Muscle layer of colon (tissue), 2 donors: ENCODE measurements around the gene HDGFL3.
"Not testable (repeated sequence)": the region's sequence is repeated elsewhere in the genome, so short reads cannot be mapped to it uniquely, and the experiment has no call there.

Experiments used
- H3K27ac ChIP-seq: one replicate; pipeline ENCODE4 v1.7.0; 2013; ENCODE audit warnings: low read depth, mild to moderate bottlenecking, low read length, moderate library complexity
- H3K27me3 ChIP-seq, 2 donors: one replicate each; pipeline ENCODE4 v1.7.0; 2013; ENCODE audit warnings: low read length in 2 of 2, mild to moderate bottlenecking in 2 of 2; ENCODE audit not compliant: insufficient read depth in 2 of 2, control insufficient read depth in 1 of 2
- H3K36me3 ChIP-seq: one replicate; pipeline ENCODE4 v1.7.0; 2013; ENCODE audit warnings: mild to moderate bottlenecking, low read length; ENCODE audit not compliant: insufficient read depth
- H3K4me1 ChIP-seq: one replicate; pipeline ENCODE4 v1.7.0; 2013; ENCODE audit warnings: mild to moderate bottlenecking, low read length; ENCODE audit not compliant: insufficient read depth
- H3K4me3 ChIP-seq, 2 donors: one replicate each; pipeline ENCODE4 v1.7.0; 2013; ENCODE audit warnings: low read length in 2 of 2, low read depth in 1 of 2, mild to moderate bottlenecking in 1 of 2, moderate library complexity in 1 of 2
- H3K9ac ChIP-seq: one replicate; pipeline ENCODE4 v1.7.0; 2013; ENCODE audit warnings: low read length
- H3K9me3 ChIP-seq: one replicate; pipeline ENCODE4 v1.7.0; 2013; ENCODE audit warnings: mild to moderate bottlenecking, low read length
- donor health status: abdominal sarcoma.
- donor health status: Adenocarcinoma of cecum.

The HDGFL3 gene

DNA sequence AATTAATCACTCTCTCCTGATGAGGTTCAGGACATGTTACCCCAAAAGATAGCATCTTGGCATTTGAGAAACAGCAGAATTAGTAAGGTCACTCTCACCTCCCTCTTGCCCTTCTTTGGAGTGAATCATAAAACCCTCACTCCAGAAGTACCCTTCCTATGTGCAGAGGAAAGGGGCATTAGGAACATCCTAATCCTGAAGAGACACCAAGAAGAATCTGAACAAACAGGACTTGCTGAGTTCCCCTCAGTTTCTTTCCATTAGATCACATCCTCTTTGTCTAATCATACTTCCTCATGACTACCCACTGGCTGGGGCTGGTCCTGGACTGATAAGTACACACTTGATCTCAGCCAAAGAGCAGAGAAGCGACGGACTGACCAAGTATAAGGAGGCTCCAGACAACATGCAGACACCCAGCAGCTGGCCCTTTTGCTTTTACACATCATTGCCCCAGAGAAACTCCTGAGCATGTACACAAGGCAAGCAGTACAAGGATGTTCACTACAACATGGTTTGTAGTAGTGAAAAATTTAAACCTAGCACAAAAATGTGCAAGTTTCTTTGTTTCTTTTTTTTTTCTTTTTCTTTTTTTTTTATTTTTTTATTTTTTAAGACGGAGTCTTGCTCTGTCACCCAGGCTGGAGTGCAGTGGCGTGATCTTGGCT, 115.2 kb downstream of the HDGFL3 start:
- no peak overlapping the region for H3K4me3 ChIP-seq
- no peak overlapping the region for H3K27ac ChIP-seq
- no peaks in the 10 kb centered on the region for H3K4me1 ChIP-seq
- no peaks in the 10 kb centered on the region for H3K9me3 ChIP-seq
- no peaks in the 10 kb centered on the region for H3K27me3 ChIP-seq
- no peak overlapping the region for H3K9ac ChIP-seq
- no peaks in the 10 kb centered on the region for H3K36me3 ChIP-seq

DNA sequence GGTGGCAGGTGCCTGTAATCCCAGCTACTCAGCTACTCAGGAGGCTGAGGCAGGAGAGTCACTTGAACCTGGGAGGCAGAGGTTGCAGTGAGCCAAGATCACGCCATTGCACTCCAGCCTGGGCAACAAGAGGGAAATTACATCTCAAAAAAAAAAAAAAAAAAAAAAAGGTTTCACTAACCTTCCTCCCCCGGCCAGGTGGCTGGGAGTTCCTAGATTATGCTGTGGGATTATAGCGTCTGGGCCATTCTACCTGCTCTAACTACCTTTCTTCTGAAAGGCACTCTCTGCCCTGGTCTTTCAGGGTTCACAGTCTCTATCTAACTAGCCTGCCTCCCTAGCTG, 115.7 kb downstream of the HDGFL3 start:
- not testable (repeated sequence) for H3K9me3 ChIP-seq, H3K4me3 ChIP-seq, H3K27me3 ChIP-seq, H3K4me1 ChIP-seq, H3K36me3 ChIP-seq, H3K9ac ChIP-seq, H3K27ac ChIP-seq

DNA sequence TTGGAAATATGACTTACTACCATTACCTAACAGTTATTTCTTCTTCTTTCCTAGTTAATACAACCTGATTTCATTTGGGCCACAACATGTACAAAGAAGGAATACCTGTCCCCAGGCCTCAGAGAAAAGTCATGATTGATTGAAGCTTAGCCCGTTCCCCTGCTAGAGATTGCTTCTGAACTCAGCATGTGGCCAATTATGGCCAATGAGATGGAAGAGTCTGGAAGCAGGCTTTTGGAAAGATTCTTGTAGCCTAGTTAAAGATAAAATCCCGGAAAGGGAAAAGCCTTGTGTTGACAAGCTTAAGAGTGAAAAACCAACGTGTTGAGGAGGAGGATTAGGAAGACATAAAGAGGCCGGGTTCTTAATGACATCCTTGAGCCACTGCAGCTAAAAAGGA, 117.2 kb downstream of the HDGFL3 start:
- Histone ChIP-seq H3K4me1 (no peaks in the 10 kb centered on the region), H3K27me3 (no peaks in the 10 kb centered on the region), H3K9me3 (no peaks in the 10 kb centered on the region), H3K9ac (no peak overlapping the region), H3K36me3 (no peaks in the 10 kb centered on the region), H3K4me3 (no peak overlapping the region), H3K27ac (no peak overlapping the region)

DNA sequence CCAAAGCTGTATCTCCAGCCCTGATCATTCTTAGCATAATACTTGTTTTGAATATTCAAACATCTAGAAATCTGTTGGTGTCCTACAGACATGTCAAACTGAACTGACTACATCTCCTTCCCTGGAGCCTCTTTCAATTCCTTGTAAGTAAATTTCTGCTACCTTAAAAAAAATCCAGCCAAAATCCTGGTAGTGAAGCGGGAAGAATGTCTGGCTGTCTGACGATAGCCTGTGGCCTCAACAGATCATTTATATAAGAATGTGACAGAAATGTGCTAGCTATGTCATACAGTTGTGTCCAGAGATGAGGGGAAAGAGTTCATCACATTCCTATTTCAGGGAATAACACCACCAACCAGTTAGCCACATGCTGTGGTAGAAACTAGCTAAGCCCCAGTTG, 118.7 kb downstream of the HDGFL3 start:
- Histone ChIP-seq H3K4me1 (no peaks in the 10 kb centered on the region), H3K4me3 (no peak overlapping the region), H3K36me3 (no peaks in the 10 kb centered on the region), H3K27ac (no peak overlapping the region), H3K9me3 (no peaks in the 10 kb centered on the region), H3K9ac (no peak overlapping the region), H3K27me3 (no peaks in the 10 kb centered on the region)

DNA sequence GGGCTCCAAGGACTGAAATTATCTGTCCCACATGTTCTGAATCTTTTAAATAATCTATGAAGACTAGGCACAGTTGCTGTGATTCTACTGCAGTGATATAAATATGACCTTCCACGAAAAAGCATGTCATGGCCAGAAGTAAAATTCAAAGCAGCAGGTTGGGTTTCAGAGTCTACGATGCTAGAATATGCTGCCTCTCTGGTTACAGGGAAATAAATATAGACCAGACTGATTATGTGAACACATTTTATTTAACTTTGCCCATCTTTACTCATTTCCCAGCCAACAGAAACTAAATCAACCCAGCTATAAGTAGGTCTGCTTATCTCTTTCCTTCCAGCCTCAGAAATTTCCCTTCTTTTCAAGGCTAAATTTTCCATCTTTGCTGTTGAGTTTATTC, 120.0 kb downstream of the HDGFL3 start:
- H3K27ac ChIP-seq = no peak overlapping the region
- H3K9ac ChIP-seq = no peak overlapping the region

DNA sequence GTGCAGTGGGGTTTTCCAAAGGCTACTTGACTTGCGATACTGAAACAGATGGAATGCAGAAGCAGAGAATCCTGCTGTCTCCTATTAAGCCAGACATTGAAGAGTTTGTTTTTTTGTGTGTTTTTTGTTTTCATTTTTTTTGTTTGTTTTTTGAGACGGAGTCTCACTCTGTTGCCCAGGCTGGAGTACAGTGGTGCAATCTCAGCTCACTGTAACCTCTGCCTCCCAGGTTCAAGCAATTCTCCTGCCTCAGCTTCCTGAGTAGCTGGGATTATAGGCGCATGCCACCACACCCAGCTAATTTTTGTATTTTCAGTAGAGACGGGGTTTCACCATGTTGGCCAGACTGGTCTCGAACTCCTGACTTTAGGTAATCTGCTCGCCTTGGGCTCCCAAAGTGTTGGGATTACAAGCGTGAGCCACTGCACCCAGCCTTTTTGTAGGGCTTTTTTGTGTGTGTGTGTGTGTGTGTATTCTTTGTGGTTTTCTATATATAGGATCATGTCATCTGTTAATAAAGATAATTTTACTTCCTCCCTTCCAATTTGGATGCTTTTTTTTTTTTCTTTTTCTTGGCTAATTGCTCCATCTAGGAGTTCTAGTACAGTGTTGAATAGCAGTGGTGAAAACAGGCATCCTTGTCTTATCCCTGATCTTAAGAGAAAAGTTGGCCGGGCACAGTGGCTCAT, 121.6 kb downstream of the HDGFL3 start:
- H3K27ac ChIP-seq, H3K36me3 ChIP-seq, H3K27me3 ChIP-seq, H3K4me3 ChIP-seq, H3K4me1 ChIP-seq, H3K9ac ChIP-seq, H3K9me3 ChIP-seq: not testable (repeated sequence)

More for the DNA sequence above, 120.0 kb downstream of the HDGFL3 start:
- Histone ChIP-seq H3K36me3 (no peaks in the 10 kb centered on the region), H3K9me3 (no peaks in the 10 kb centered on the region), H3K4me1 (no peaks in the 10 kb centered on the region), H3K27me3 (no peaks in the 10 kb centered on the region), H3K4me3 (no peak overlapping the region)

DNA sequence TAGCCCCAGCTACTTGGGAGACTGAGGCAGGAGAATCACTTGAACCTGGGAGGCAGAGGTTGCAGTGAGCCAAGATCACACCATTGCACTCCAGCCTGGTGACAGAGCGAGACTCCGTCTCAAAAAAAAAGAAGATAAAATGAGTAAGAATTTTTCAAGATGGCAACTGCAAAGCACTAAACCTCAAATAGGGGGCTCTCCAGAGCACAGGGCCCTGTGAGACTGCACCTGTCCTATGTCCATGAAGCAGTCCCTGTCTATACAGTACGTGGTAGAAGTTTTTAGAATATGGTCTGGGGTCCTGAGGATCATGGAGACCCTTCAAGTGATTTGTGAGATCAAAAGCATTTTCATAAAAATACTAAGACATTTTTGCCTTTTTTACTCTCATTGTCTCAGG, 122.2 kb downstream of the HDGFL3 start:
- not testable (repeated sequence) for H3K27me3 ChIP-seq, H3K9me3 ChIP-seq, H3K36me3 ChIP-seq

DNA sequence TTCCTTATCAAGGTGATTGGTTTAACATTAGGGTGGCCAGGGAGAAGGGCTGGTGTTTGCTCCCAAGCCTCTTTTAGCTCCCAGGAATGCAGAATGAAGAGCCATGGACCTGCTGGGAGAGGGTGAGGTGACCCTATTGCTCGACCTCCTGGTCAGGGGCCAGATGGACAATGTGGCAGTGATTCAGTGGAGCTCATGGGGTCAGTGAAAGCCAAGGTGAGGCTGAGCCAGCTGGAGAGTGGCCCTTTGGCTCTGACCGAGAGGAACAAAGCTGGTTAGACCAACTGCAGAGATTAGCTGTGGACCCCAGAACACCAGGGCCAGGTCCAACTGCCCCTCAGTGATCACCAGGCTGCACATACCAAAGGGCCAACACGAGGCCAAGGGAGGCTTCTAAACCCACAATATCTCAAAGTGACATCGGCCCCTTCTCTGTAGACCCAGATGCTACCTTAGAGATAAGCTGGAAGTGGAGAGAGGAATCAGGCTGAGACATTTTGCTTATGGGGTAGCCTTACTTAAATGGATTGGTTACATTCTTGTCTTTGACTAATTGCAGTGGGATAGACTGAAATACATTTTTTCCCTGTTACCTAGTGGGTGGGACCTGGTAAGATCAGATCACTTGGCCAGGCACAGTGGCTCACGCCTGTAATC, 124.8 kb downstream of the HDGFL3 start:
- Histone ChIP-seq H3K9ac (no peak overlapping the region), H3K4me3 (no peak overlapping the region), H3K9me3 (no peaks in the 10 kb centered on the region), H3K27ac (no peak overlapping the region), H3K27me3 (no peaks in the 10 kb centered on the region), H3K4me1 (no peaks in the 10 kb centered on the region), H3K36me3 (no peaks in the 10 kb centered on the region)

More for the DNA sequence above, 122.2 kb downstream of the HDGFL3 start:
- H3K4me1 ChIP-seq, H3K9ac ChIP-seq, H3K27ac ChIP-seq, H3K4me3 ChIP-seq: not testable (repeated sequence)

DNA sequence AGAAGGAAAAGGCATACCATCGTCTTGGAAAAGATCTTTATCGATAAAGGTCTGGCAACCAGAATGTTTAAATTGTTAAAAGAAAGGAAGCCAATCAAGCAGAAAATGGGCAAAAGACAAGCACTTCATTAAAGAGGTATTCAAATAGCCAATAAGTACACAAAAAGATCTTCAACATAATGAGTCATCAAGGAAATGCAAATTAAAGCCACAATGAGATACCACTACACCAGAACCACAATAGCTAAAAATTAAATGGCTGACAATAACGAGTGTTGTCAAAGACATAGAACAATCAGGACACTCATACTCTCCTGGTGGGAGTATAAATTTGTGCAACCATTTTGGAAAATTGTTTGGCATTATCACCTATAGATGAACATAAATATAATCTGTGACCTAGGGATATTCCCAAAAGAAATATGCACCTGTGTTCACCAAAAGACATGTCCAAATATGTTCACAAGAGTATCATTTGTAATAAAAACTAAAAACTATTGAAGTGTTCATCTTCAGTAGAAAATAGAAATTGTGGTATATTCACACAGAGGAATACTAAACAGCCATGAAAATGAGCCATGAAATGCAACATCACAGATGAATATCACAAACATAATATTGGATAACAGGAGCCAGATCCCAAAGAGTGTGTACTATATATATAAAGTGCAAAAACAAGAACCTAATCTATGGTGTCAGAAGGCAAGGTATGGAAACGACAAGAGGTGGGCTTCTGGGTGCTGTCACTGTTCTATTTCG, 126.2 kb downstream of the HDGFL3 start:
- H3K27me3 ChIP-seq = no peaks in the 10 kb centered on the region
- no peaks in the 10 kb centered on the region for H3K36me3 ChIP-seq
- H3K4me3 ChIP-seq = no peak overlapping the region
- H3K9me3 ChIP-seq = no peaks in the 10 kb centered on the region
- no peak overlapping the region for H3K9ac ChIP-seq
- H3K27ac ChIP-seq = no peak overlapping the region
- H3K4me1 ChIP-seq = no peaks in the 10 kb centered on the region

DNA sequence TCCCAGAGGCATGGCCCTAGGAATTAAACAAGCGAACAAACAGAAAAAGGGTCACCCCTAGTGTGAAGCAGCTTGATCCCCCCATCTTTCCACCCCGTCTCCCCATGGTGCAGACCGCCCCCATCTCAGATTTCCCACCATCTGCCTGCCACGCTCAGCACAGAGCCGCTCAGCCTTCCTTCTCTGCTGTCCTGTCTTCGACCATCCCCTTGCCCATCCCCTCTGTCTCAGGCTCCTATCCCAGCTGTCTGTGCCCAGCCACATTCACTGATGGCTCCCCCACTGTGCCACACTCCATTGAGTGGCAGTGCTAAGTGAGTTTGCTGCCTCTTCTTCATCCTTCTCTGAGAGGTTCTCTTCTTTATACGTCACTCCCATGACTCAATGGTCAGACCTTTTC, 128.9 kb downstream of the HDGFL3 start:
- no peak overlapping the region for H3K9ac ChIP-seq

More for the DNA sequence above, 128.9 kb downstream of the HDGFL3 start:
- Histone ChIP-seq H3K9me3 (no peaks in the 10 kb centered on the region), H3K27ac (no peak overlapping the region), H3K4me3 (no peak overlapping the region), H3K4me1 (no peaks in the 10 kb centered on the region), H3K27me3 (no peaks in the 10 kb centered on the region), H3K36me3 (no peaks in the 10 kb centered on the region)
